ENCODE data around the gene NPHP4.

Gene NPHP4

GRCh38 chr1:5888606-5889211, 103.5 kb downstream of the NPHP4 start:
- DNase-seq = no peak

GRCh38 chr1:5887971-5888361, 104.3 kb downstream of the NPHP4 start:
- DNase-seq = no peak

- no peak for DNase-seq
These were observed 104.8 kb downstream of the NPHP4 start for GRCh38 chr1:5887349-5887970.

- no peak for DNase-seq
These were observed 105.5 kb downstream of the NPHP4 start for GRCh38 chr1:5886541-5887348.

- no peak for DNase-seq
These were observed 106.1 kb downstream of the NPHP4 start for GRCh38 chr1:5886140-5886483.

GRCh38 chr1:5885471-5886139, 106.6 kb downstream of the NPHP4 start:
- DNase-seq = no peak

- no peak for DNase-seq
These were observed 108.1 kb downstream of the NPHP4 start for GRCh38 chr1:5884110-5884509.

GRCh38 chr1:5883129-5884048, 108.8 kb downstream of the NPHP4 start:
- no peak for DNase-seq

- DNase-seq = no peak
These were observed 109.7 kb downstream of the NPHP4 start for GRCh38 chr1:5882367-5883128.

GRCh38 chr1:5881526-5882222, 110.6 kb downstream of the NPHP4 start:
- no peak for DNase-seq

GRCh38 chr1:5880630-5881405, 111.4 kb downstream of the NPHP4 start:
- DNase-seq = no peak

GRCh38 chr1:5879421-5879820, 112.8 kb downstream of the NPHP4 start:
- DNase-seq = no peak

- no peak for DNase-seq
These were observed 113.3 kb downstream of the NPHP4 start for GRCh38 chr1:5878971-5879370.

GRCh38 chr1:5877683-5878530, 114.3 kb downstream of the NPHP4 start:
- DNase-seq = no peak

- no peak for DNase-seq
These were observed 115.2 kb downstream of the NPHP4 start for GRCh38 chr1:5877001-5877400.

- DNase-seq = no peak
These were observed 116.1 kb downstream of the NPHP4 start for GRCh38 chr1:5876094-5876650.

- DNase-seq = no peak
These were observed 116.8 kb downstream of the NPHP4 start for GRCh38 chr1:5875345-5875910.

GRCh38 chr1:5874416-5875110, 117.7 kb downstream of the NPHP4 start:
- no peak for DNase-seq

Data from SW 1271 (cell line).